GM12872 (cell line): ENCODE measurements around the gene KRT1.

Source experiments
- CTCF ChIP-seq: IDR thresholded peaks from 3 replicates; pipeline ENCODE4 v1.5.1; 2011; ENCODE audit warnings: low read depth, mild to moderate bottlenecking, low read length, moderate library complexity; ENCODE audit not compliant: insufficient read depth

Gene KRT1

GRCh38 chr12:52628111-52628507 lies 52.1 kb downstream of the KRT1 start:
- no peak for TF ChIP-seq CTCF

- TF ChIP-seq CTCF, result no peak
These were observed 52.7 kb downstream of the KRT1 start for GRCh38 chr12:52627395-52628110.
